HUES64 (cell line): Measurements from ENCODE around the gene KLC1.
A peak's percentile ranks its signal among the peaks of the same experiment; 100 is the strongest.

Experiments used
- H3K27ac ChIP-seq: 2 replicates; pipeline ENCODE4 v1.7.0; 2013; ENCODE audit warnings: low read depth, low read length, inconsistent platforms
- H3K27me3 ChIP-seq: 2 replicates; pipeline ENCODE4 v1.6.1; 2013; ENCODE audit warnings: mild to moderate bottlenecking, low read length; ENCODE audit not compliant: insufficient read depth
- H3K36me3 ChIP-seq: 2 replicates; pipeline ENCODE4 v1.6.1; 2013; ENCODE audit warnings: mild to moderate bottlenecking, low read length; ENCODE audit not compliant: insufficient read depth
- H3K4me1 ChIP-seq: 2 replicates; pipeline ENCODE4 v1.6.1; 2013; ENCODE audit warnings: mild to moderate bottlenecking, low read length, moderate library complexity; ENCODE audit not compliant: insufficient read depth
- H3K4me3 ChIP-seq: 2 replicates; pipeline ENCODE4 v1.5.1; 2013; ENCODE audit warnings: mild to moderate bottlenecking, low read length, moderate library complexity
- H3K9ac ChIP-seq: 2 replicates; pipeline ENCODE4 v1.6.1; 2013; ENCODE audit warnings: mild to moderate bottlenecking, low read depth, low read length
- H3K9me3 ChIP-seq: 2 replicates; pipeline ENCODE4 v1.6.1; 2013; ENCODE audit warnings: low read depth, low read length; ENCODE audit not compliant: insufficient read depth
- WGBS: fragments of 150-250, 120-280 bp; methylation state at CpG from one replicate; pipeline ENCODE4 v1.1.7; 2013; ENCODE audit warnings: missing lambda C conversion rate; 5-methylcytosine and 5-hydroxymethylcytosine counted together

KLC1 gene

DNA sequence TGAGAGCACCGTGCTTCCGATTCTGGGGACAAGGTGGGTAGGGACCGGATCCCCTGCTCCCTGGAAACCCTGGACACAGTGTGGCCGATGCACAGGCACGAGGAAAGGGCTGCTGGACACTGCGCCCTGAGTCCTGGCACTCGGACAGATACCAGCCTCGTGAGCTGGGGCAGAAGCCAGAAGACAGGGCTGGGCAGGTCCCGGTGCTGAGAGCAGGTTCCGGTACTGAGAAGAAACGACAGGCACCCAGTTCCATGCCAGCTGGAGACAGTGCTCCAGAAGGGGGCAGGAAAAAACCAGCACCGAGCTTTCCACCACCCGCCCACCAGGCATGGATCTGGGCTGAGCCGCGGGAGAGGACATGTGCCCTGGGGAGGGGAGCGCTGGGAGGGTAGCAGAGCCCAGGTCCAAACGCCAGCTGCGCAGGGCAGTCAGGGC lies 79.8 kb downstream of the KLC1 start:
- Histone ChIP-seq H3K9ac (no peak overlapping the region), H3K9me3 (no peaks in the 10 kb centered on the region), H3K36me3 (peaks cover 72% of the 10 kb centered on the region), H3K27ac (no peak overlapping the region), H3K27me3 (no peaks in the 10 kb centered on the region), H3K4me1 (peaks cover 13% of the 10 kb centered on the region; the same call in 1 of the 2 replicates), H3K4me3 (no peak overlapping the region)
- 95% methylated on average over 18 of the region's 18 CpGs for WGBS

DNA sequence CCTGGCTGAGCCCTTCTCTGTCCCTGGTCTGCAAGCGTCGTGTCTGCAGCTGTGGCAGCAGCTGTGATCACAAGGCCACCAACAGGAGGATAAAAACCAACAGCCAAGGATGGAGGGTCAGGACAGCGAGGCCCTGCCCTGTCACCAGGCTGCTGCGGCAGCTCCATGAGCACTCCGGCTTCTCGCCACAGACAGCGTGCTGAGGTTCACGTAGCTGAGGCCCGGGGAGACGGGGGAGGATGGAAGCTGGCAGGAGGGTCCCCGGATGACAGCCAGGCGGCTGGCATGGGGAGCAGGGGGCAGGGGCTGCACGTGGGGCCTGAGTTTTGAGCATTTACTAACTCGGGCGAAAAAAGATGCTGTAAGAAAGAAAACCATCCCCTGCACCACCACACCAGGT lies 80.8 kb downstream of the KLC1 start:
- H3K4me1 ChIP-seq: peaks cover 13% of the 10 kb centered on the region; the same call in 1 of the 2 replicates
- H3K27ac ChIP-seq: no peak overlapping the region
- no peak overlapping the region for H3K4me3 ChIP-seq
- H3K9ac ChIP-seq: no peak overlapping the region
- peaks cover 64% of the 10 kb centered on the region for H3K36me3 ChIP-seq
- no peaks in the 10 kb centered on the region for H3K9me3 ChIP-seq
- WGBS: 95% methylated on average over 15 of the region's 15 CpGs
- H3K27me3 ChIP-seq: no peaks in the 10 kb centered on the region

DNA sequence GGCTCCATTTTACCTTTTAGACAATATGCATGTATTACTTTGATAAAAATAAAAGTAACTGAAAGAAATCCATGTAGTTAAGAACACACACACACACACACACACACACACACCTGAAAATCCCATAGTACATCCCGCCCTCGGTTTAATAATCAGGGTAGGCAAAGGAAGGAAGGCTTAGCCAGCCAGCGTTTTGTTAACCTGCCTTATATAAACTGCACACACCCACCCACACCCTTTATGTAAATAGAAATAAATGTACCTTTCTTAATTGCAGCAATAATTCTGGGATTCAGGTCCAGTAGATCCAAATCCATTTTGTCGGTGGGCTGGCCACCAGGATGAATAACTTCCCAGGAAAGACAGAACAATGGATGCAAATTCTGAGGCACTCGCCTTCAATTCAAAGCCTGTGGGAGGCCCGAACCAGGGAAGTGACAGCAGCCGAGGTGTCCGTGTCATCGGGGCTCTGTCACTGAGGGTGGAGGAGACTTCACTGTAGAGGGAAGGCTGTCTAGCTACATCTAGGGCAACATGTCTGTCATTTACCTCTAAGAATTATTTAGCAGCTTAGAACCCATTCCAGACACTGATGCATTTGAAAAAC lies 81.9 kb downstream of the KLC1 start:
- Histone ChIP-seq H3K36me3 (peaks cover 53% of the 10 kb centered on the region), H3K4me1 (peaks cover 13% of the 10 kb centered on the region; the same call in 1 of the 2 replicates), H3K9me3 (no peaks in the 10 kb centered on the region), H3K27me3 (no peaks in the 10 kb centered on the region), H3K9ac (no peak overlapping the region), H3K27ac (no peak overlapping the region), H3K4me3 (no peak overlapping the region)
- 51% methylated on average over 9 of the region's 9 CpGs for WGBS

DNA sequence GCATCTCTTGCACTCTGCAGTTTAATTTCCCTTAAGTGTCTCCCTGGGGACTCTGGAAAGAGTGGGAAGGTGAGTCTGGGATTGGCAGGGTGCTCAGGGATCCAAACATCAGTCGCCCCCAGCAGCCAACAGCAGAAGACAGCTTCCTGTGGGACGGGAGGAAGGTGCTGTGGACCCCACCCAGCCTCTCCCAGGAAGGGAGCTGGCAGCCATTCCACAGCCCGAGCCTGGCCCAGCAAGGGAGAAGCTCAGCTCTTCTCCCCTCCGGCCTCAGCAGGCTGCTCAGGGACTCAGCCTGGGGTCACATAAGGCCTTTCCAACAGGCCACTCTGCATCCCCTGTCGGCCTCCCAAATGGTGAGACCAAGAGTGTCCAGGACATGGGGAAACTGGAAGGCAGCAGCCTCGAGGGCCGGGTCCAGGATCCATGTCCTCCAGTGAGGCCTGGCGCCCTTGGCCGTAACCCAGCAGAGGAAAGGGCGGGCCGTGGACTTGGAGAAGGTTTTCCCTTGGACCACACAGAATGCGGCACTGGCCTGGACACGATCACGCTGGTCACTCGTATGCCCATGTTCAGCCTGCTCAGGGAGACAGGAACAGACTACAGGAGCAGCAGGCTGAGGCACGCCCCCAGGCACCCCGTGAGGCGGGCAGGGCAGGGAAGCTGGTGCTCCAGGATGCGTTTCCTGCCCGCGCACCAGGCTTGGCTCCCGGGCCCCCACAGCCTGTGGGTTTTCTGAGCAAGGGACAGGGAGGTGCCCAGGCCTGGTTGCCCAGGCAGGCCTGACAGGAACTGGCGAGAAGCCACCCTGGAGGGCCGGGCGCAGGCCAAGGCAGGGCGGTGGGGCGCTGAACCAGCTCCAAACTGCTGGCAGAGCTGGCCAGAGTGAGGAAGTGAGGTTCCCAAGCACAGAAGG lies 82.8 kb downstream of the KLC1 start:
- Histone ChIP-seq H3K4me3 (no peak overlapping the region), H3K4me1 (peaks cover 13% of the 10 kb centered on the region; the same call in 1 of the 2 replicates), H3K27ac (no peak overlapping the region), H3K9me3 (no peaks in the 10 kb centered on the region), H3K36me3 (peaks cover 45% of the 10 kb centered on the region), H3K9ac (no peak overlapping the region), H3K27me3 (no peaks in the 10 kb centered on the region)
- WGBS: 91% methylated on average over 27 of the region's 27 CpGs

DNA sequence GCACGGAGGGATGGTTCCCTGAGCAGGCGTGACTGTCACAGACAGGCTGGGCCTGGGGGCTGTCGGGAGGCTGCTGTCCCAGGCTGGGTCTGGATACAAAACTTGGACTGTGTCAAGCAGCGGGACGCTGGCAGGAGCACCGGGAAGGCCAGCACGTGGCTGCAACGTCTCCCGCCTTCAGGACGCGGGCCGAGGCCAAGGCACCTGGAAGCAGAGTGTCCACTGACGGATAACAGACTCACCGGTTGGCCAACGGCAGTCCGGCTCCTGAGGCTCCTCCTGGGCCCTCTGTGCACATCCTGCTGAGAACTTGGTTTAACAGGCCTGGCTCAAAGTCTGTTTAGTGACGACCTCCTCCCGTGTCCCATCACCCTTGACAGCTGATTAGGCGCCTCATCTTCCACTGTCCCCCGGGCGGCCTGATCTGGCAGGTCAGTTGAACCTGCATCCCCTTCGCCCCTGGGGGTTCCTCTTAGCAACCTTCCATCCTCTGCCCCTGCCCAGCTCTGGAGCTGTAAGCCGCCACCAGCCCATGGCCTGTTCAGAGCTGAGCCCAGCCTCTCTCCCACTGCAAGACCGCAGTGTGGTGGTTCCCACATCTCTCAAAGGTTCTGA lies 83.7 kb downstream of the KLC1 start:
- Histone ChIP-seq H3K4me3 (no peak overlapping the region), H3K9me3 (no peaks in the 10 kb centered on the region), H3K36me3 (peaks cover 37% of the 10 kb centered on the region), H3K4me1 (peaks cover 13% of the 10 kb centered on the region; the same call in 1 of the 2 replicates), H3K27ac (no peak overlapping the region), H3K9ac (no peak overlapping the region), H3K27me3 (no peaks in the 10 kb centered on the region)
- 93% methylated on average over 24 of the region's 24 CpGs for WGBS

DNA sequence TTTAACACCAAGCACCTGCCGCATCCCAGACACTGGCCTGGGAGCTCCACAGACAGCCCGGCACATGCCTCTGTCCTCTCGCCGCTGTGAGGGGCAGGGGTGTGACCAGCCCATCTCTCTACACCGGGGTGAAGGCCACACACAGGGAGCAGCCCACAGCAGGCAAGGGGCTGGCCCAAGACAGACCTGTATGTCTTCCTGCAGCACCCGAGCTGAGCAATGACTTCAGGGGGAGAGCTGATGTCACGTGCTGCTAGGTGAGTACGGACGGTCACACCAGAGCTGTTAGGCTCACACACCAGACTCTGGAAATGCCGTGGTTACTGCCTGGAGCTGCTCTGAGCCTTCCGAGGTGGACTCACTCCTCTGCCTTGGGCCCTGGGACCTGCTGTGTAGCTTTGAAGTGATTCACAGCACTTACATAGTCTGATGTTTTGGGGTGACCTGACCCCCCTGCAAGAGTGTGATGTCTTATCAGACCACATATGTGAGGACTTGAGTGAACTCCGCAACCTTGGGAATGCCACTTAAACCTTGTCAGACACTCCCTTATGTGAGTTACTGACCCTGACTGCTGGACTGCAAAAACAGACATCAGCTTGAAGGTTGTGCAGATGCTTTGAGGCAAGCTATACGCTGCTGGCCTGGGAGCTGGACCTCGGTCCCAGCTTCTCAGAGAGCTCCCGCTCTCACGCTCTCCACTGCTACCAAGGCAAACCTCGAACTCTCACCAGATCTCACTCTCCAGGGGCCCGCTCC lies 84.5 kb downstream of the KLC1 start:
- Histone ChIP-seq H3K9ac (no peak overlapping the region), H3K4me3 (no peak overlapping the region), H3K27ac (no peak overlapping the region)

DNA sequence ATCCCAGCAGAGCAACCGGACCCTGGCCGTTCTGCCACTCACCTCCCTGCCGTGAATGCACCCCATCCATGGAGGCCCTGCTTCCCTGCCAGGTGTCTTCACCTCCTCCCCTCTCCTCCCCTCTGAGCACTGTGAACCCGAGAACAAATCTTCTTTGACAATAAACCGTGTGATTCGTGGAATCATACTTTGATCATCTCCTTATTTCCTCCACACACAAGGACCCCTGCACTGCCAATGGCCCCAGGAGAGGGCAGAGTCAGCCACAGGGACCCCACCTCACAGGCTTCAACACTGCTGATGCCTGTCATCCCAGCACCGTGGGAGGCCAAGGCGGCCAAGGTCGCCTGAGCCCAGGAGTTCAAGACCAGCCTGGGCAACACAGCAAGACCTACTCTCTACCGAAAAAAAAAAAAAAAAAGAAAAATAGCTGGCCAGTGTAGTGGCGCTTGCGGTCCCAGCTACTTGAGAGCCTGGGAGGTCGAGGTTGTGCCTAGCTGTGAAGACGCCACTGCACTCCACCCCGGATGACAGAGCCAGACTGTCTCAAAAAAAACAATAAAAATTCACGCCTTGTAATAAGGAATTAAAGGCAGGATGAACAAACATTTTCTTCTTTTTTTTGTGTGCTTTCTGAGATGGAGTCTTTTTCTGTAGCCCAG lies 85.2 kb downstream of the KLC1 start:
- Histone ChIP-seq H3K4me3 (peak overlapping the region; percentile 77), H3K9me3 (no peaks in the 10 kb centered on the region), H3K27me3 (no peaks in the 10 kb centered on the region), H3K4me1 (peaks cover 13% of the 10 kb centered on the region; the same call in 1 of the 2 replicates), H3K36me3 (peaks cover 23% of the 10 kb centered on the region), H3K27ac (no peak overlapping the region), H3K9ac (peak overlapping the region; percentile 96)
- WGBS: 84% methylated on average over 16 of the region's 16 CpGs

More for the DNA sequence above, 84.5 kb downstream of the KLC1 start:
- no peaks in the 10 kb centered on the region for H3K9me3 ChIP-seq
- H3K4me1 ChIP-seq: peaks cover 13% of the 10 kb centered on the region; the same call in 1 of the 2 replicates
- peaks cover 30% of the 10 kb centered on the region for H3K36me3 ChIP-seq
- H3K27me3 ChIP-seq: no peaks in the 10 kb centered on the region
- 93% methylated on average over 18 of the region's 18 CpGs for WGBS

DNA sequence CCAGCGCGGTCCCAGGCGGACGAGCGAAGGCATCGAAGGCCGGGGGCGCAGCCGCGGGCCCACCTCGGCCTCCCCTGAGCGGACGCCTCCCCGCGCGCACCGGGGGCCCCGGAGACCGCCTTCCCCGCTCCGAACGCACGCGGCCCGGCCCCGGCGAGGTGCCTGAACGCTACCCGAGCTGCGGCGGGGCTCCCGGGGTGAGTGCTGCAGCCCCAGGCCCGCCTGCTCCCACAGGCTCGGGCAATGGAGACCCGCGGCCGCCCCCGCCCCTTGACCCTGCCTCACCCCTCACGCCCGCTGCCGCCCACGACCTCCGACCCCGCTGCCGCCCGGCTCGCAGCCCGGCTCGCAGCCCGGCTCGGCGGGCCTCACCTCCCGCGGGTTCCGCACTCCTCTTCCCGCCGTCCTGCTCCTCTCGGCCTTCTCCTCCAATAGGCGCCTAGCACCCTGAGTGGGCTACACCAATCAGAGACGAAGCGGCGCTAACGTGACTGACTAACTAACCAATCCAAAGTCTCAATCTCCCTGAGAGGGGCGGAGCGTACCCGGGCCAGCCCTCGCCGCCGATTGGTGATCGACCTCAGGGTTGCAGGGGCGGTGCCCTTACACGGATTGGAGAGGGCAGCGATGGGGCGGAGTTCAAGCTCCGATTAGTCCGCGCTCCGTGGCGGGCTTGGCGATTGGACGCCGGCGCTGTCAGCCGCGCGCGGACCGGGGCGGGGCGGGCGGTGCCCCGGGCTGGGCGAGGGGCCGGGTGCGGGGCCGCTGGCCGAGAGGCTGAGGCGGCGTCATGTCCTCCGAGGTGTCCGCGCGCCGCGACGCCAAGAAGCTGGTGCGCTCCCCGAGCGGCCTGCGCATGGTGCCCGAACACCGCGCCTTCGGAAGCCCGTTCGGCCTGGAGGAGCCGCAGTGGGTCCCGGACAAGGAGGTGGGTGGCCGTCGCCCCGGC lies 86.3 kb downstream of the KLC1 start, which contains the start of the genes XRCC3 and ZFYVE21:
XRCC3 (minus strand) TSS at position 400 of the 949 bp plus-strand sequence. CDS start 4,364 bp downstream, outside the sequence.
ZFYVE21 (plus strand) TSS at position 759 of the 949 bp plus-strand sequence; CDS start at position 791, 32 bp downstream.
- Histone ChIP-seq H3K36me3 (peaks cover 12% of the 10 kb centered on the region; the same call in 1 of the 2 replicates), H3K4me3 (peak within 1 kb of the TSS; percentile 77), H3K9me3 (no peaks in the 10 kb centered on the region), H3K9ac (peak within 1 kb of the TSS; percentile 96), H3K27ac (peak within 1 kb of the TSS; percentile 82), H3K4me1 (peaks cover 13% of the 10 kb centered on the region; the same call in 1 of the 2 replicates), H3K27me3 (no peaks in the 10 kb centered on the region)
- under 1% methylated on average over 121 of the region's 121 CpGs for WGBS

DNA sequence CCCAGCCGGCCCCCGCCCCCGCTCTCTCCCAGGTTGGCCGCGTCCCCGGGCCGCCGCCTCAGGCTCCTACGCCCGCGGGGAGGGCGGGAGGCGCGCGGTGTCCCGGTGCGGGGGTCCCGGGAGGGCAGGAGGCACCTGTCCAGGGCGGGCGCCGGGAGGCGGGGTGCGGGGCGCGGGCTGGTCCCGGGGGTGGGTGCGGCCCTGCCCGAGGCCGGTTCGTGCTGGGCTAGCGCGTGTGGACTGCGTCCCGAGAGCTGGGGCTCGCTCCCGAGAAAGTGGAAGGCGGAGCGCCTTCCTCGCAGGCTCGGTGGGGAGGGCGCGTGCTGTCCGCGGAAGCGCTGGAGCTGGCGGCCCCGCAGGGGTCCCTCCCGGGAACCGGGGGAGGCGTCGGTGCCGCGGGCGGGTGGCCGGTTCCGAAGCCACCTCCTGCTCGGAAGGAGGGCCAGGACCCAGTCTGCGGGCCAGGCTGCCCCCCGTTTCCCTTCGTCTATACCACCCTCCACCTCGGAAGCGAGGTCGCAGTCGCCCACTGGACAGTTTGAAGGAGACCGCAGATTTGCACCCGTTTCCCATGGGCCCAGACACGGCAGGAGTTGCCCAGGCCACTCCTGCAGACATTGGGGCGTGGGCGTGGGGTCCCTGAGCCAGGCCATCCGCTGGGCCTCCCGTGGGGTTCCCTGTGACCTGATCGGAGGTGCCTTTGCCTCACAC lies 87.2 kb downstream of the KLC1 start:
- Histone ChIP-seq H3K27ac (no peak overlapping the region), H3K36me3 (peaks cover 6% of the 10 kb centered on the region; the same call in 1 of the 2 replicates), H3K27me3 (no peaks in the 10 kb centered on the region), H3K4me1 (peaks cover 5% of the 10 kb centered on the region; the same call in 1 of the 2 replicates), H3K4me3 (peak overlapping the region; percentile 77), H3K9me3 (no peaks in the 10 kb centered on the region), H3K9ac (peak overlapping the region; percentile 73)
- WGBS: 3% methylated on average over 72 of the region's 72 CpGs
